HG02759 (cell line): ENCODE measurements around the gene NHEJ1.

Experiments
- ATAC-seq: cut with Tn5 transposase; IDR thresholded peaks from one replicate; pipeline ENCODE4 v1.9.1; 2021; ENCODE audit warnings: mild to moderate bottlenecking, moderate library complexity; ENCODE audit not compliant: unreplicated experiment

The NHEJ1 gene

GRCh38 chr2:219094171-219094570 is 66.4 kb downstream of the NHEJ1 start:
- no peak for ATAC-seq

DNA sequence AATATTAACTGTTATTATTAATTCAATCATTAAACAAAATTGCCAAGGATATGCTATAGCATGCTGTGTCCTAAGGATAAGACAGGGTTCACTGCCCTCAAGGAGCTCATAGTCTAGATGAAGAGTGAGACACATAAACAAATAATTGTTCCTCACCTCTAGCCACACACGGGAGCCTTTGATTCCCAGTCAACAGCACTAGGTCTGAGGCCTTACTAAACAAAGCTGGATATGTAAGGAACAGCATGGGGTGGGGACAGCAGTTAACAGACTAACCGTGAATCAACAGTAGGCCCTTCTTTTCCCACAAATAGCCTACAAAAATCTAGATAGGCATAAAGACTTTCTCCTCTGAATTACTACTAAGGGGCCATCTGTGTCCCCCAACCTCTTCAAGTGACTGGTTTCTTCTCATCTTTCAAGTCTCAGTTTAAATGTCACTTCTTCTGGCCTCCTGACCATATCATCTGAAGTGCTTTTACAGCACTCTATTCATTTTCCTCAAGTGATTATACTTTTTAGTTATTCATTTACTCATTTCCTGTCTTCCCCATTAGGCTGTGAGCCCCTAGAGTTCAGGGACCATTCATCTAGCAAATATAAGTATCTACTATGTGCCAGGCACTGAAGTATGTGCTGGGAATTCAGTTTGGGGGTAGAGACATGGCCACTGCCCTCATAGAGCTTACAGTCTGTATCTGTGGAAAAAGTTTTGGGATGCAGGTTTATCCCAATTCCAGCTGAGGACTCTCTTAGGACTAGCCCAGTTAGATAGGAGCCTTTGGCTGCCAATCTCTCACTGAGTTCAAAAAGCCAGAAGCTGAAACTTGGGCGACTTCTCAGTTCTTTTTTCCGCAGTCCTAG is 69.9 kb downstream of the NHEJ1 start:
- no peak for ATAC-seq

DNA sequence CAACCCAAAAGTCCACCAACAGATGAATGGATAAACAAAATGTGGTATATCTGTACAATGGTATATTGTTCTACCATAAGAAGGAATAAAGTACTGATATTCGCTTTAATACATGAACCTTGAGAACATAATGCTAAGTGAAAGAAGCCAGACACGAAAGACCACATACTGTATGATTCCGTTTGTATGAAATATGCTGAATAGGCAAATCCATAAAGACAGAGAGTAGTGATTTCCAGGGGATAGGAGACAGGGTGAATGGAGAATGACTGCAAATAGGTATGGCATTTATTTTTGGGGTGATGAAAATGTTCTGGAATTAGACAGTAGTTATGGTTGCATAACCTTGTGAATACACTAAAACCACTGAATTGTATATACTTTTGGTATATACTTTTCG is 71.3 kb downstream of the NHEJ1 start:
- no peak for ATAC-seq

- ATAC-seq, result no peak
Measured at GRCh38 chr2:219087848-219088247, 72.8 kb downstream of the NHEJ1 start.

GRCh38 chr2:219087361-219087760 is 73.3 kb downstream of the NHEJ1 start:
- ATAC-seq, result no peak

GRCh38 chr2:219086196-219086595 is 74.4 kb downstream of the NHEJ1 start:
- no peak for ATAC-seq

- ATAC-seq, result no peak
Measured at GRCh38 chr2:219084791-219085190, 75.8 kb downstream of the NHEJ1 start.

- ATAC-seq, result no peak
Measured at GRCh38 chr2:219082332-219082958, 78.2 kb downstream of the NHEJ1 start.

DNA sequence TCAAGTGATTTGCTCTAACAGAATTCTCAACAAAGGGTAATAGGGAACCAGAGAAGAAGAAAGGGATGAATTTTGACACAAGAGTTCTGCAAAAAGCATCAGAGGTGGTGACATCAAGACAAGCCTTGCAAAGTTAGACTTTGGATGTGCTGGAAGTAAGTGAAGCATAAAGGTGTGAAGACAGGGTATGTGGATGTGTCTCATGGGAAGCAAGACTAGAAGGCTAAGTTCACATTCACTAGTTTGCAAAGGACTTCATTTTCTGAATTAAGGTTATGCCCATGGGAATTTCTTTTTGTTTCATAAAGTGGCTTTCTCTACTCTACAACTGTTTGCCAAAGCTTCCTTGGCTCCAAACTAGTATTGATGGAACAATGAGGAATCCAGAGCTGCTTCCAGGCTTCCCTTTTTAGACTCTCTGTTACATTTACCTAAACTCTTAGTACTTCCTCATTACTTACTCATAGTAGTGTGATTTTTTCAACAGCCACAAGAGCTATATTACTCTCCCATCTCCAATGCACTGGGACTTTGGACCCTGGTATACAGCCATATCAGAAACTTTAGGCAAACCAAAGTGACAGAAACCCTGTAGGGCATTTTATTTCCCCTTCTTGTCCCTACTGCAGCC is 78.8 kb downstream of the NHEJ1 start:
- no peak for ATAC-seq

DNA sequence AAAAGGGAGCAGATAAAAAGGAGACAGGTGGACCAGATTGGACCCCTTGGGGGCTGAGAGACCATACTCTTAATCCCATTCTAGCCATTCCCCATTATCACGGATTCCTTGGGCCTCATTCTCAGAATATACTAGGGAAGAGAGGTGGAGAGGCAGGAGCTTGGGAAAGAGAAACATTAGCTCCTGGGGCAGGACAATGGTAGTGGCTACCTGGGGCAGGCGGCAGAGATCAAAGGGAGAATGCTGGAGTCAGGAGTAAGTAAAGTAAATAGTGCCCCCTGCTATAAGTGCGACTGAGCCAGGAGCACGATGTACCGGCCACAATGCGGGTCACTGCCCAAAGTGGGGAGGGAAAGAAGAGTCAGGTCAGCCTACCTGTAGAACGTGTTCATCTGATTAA is 79.5 kb downstream of the NHEJ1 start:
- no peak for ATAC-seq

DNA sequence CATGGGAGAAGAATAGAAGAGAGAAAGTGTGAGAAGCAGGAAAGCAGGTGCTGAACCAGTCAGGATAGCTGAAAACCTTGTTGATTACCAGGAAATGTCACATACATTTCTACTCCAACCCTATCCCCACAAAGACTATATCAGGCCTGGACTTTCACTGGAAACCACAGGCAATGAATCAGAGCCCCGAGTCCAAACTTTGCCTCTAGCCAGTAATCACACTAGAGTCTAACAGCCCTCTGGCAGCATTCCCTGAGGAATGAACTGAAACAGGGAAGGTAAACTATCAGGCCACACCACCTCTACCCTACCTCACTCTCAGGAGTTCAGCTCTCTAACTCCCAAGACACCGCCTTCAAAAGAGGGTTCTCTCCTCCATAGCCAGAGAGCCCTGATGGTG is 81.2 kb downstream of the NHEJ1 start:
- no peak for ATAC-seq

DNA sequence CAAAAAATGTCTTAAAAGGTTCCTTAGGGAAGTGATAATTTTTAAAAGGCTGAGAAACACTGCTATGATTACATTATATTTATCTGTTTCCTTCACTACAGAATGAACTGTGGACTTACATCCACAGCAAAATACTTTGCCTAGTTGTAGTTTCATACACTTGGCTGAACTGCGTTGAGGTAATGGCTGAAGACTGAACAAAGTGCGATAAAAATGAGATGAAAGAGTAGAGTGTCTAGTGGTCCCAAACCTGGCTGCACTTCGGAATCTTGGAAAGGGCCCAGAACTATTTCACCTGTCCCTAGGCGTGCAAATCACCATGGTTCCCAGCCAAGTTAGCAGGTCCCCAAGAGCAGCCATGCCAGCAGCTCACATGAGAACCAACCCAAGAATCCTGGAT is 81.7 kb downstream of the NHEJ1 start:
- ATAC-seq, result no peak

- no peak for ATAC-seq
Measured at GRCh38 chr2:219078126-219078525, 82.5 kb downstream of the NHEJ1 start.

DNA sequence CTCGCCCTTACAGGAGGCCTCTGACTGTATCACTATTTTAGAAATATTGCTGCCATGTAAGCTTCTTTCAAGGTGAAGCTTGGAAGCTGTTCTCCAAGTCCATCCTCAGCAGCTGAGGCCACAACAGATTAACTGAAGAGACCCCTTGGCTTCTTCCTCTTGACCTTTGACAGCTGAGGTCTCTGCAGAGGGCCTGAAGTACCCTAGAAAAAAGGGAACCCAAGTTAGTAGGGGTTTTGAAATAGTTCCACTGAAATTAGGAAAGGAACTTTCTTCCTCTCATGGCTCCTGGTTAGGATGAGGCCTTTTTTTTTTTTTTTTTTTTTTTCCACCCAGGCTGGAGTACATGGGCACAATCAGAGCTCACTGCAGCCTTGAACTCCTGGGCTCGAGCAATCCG is 84.4 kb downstream of the NHEJ1 start:
- no peak for ATAC-seq

GRCh38 chr2:219073413-219074129 is 87.0 kb downstream of the NHEJ1 start:
- ATAC-seq, result no peak

DNA sequence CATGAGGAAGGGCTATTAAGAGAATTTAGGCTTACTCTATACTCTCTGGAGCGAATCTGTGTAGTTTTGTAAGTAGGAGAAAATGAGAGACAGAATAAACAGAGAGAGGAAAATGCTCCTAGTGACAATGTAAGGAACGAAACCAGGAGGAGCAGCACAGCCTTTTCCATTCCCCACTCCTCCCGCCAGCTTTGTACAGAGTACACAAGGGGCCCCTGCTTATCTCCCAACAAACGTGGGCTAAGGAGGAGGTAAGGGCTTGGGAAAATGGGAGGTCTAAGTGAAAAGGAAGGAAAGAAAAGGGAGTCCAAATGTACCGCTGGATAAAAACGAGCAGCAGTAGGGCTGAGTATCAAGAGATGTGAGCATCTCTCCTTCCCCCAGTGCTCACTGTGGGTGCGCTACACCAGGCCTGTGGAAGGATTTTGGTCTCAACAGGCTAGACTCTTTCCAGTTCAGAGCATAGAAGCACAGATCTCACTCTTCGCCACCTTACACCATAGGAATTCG is 87.8 kb downstream of the NHEJ1 start:
- ATAC-seq, result no peak

- ATAC-seq, result no peak
Measured at GRCh38 chr2:219071131-219071816, 89.3 kb downstream of the NHEJ1 start.

DNA sequence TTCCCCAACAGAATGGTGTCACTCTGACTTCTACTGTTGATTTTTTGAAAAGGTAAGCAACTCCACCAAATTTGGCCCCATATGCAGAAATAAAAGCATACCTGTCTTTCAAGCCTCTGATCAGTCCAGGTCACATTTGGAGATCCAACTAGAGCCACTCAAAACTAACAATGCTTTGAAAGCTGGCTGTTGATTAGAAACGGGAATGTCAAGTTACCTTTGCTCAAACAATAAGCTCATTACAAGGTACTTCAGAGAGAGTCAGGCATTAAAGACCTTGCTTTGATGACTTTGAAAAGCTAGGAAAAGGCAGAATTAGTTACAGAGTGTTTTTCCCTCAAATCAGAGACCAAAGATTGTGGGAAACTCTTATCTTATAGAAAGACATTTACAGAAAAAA is 95.1 kb downstream of the NHEJ1 start:
- ATAC-seq, result no peak

DNA sequence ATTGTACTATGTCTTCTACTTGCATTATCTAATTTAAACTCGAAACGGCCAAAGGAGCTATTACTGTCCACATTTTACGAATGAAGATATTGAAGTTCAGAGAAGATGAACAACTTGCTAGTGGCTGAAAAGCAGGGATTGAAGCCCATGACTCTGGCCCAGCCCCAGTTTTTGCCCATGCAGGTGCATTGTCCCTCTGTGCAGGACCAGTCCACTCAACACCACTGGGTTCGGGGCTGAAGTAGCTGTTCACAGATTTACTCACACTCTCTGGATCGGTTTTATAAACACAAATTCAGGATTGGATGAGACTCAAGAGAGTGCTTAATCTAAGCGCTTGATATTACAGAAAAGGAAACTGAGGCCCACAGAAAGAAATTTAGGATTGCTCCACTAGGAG is 98.5 kb downstream of the NHEJ1 start:
- ATAC-seq, result no peak
